Vagina (tissue), 2 donors: ENCODE data around the gene C2orf49.

Experiments used
- POLR2A ChIP-seq, 2 donors: fragments of 450-650 bp; IDR thresholded peaks; one replicate each; pipeline ENCODE4 v1.6.1; 2017; ENCODE audit warnings: antibody characterized with exemption in 2 of 2, mild to moderate bottlenecking in 2 of 2, moderate library complexity in 2 of 2
- POLR2AphosphoS5 ChIP-seq, 2 donors: sonication (generic); formaldehyde crosslinking; IDR thresholded peaks; one replicate each; pipeline ENCODE4 v1.9.0; 2017; ENCODE audit warnings: antibody characterized with exemption in 2 of 2, mild to moderate bottlenecking in 2 of 2, low read depth in 1 of 2; ENCODE audit not compliant: insufficient read depth in 1 of 2
- TF ChIP-seq, protein P1 (sequence below), 3 experiments: fragments of 450-650 bp in 2 of 3; fragments of 200-600 bp in 1 of 3; sonication (generic) in 1 of 3; IDR thresholded peaks; one replicate each; pipeline ENCODE4 v1.5.1; 2017 to 2019; ENCODE audit warnings: antibody characterized with exemption in 3 of 3, mild to moderate bottlenecking in 2 of 3, moderate library complexity in 2 of 3

DNA sequence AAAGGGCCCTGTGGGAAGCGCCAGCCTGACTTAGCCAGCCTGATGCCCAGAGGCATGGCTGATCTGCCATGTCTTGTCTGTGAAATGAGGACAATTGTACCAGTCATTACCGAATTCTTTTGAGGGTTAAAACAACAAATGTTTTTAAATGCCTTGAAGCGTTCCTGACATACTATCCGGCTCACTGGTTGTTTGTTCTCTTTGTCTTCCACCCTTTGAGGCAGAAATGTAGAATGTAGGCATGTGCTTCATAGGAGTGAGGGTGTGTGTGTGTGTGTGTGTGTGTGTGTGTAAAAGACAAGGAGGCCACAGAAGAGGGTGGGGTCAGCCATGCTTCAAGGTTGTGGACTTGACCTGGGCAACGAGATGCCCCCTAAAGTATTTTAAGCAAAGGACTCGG lies 43.3 kb upstream of the C2orf49 start:
- TF ChIP-seq, protein P1, sequence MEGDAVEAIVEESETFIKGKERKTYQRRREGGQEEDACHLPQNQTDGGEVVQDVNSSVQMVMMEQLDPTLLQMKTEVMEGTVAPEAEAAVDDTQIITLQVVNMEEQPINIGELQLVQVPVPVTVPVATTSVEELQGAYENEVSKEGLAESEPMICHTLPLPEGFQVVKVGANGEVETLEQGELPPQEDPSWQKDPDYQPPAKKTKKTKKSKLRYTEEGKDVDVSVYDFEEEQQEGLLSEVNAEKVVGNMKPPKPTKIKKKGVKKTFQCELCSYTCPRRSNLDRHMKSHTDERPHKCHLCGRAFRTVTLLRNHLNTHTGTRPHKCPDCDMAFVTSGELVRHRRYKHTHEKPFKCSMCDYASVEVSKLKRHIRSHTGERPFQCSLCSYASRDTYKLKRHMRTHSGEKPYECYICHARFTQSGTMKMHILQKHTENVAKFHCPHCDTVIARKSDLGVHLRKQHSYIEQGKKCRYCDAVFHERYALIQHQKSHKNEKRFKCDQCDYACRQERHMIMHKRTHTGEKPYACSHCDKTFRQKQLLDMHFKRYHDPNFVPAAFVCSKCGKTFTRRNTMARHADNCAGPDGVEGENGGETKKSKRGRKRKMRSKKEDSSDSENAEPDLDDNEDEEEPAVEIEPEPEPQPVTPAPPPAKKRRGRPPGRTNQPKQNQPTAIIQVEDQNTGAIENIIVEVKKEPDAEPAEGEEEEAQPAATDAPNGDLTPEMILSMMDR (IDR thresholded peaks at IDR 0.05): no peak
- no peak for TF ChIP-seq POLR2A (IDR thresholded peaks at IDR 0.05)
- TF ChIP-seq POLR2AphosphoS5 (IDR thresholded peaks at IDR 0.05; ENCODE audit: insufficient read depth in 1 of 2, low read depth in 1 of 2): no peak
